HG03025 (cell line): ENCODE results near the gene ARRDC2.
"Not testable (repeated sequence)": the region's sequence is repeated elsewhere in the genome, so short reads cannot be mapped to it uniquely, and the experiment has no call there.

Experiments
- ATAC-seq: cut with Tn5 transposase; IDR thresholded peaks from one replicate; pipeline ENCODE4 v1.9.1; 2021; ENCODE audit warnings: mild to moderate bottlenecking, moderate library complexity; ENCODE audit not compliant: unreplicated experiment, low FRiP score

The ARRDC2 gene

GRCh38 chr19:18007917-18008673, at the start of gene ARRDC2:
Gene ARRDC2 (plus strand): TSS chr19:18008170. CDS start chr19:18008311, 141 bp downstream.
- peak; percentile 39 for ATAC-seq

- ATAC-seq: no peak
Observed at GRCh38 chr19:17963936-17964691, 43.9 kb upstream of the ARRDC2 start.

GRCh38 chr19:17965370-17966128, 42.4 kb upstream of the ARRDC2 start:
- ATAC-seq: no peak

GRCh38 chr19:17966129-17966483, 41.9 kb upstream of the ARRDC2 start:
- no peak for ATAC-seq

GRCh38 chr19:17966550-17967256, 41.3 kb upstream of the ARRDC2 start, which contains the start of gene KCNN1:
Gene KCNN1 (plus strand): TSS chr19:17967107. CDS start chr19:17973889, 6,782 bp downstream.
- ATAC-seq: no peak

- ATAC-seq: no peak
Observed at GRCh38 chr19:17967257-17968051, 40.5 kb upstream of the ARRDC2 start.

GRCh38 chr19:17968362-17968761, 39.6 kb upstream of the ARRDC2 start:
- ATAC-seq: no peak

GRCh38 chr19:17969096-17969792, 38.7 kb upstream of the ARRDC2 start:
- ATAC-seq: no peak

- ATAC-seq: no peak
Observed at GRCh38 chr19:17972230-17972629, 35.7 kb upstream of the ARRDC2 start.

GRCh38 chr19:17973759-17974158, 34.2 kb upstream of the ARRDC2 start:
- ATAC-seq: no peak

GRCh38 chr19:17974551-17974950, 33.4 kb upstream of the ARRDC2 start:
- no peak for ATAC-seq

- ATAC-seq: no peak
Observed at GRCh38 chr19:17975032-17975431, 32.9 kb upstream of the ARRDC2 start.

GRCh38 chr19:17977021-17977420, 30.9 kb upstream of the ARRDC2 start:
- ATAC-seq: no peak

GRCh38 chr19:17977488-17977887, 30.5 kb upstream of the ARRDC2 start:
- ATAC-seq: no peak

GRCh38 chr19:17981611-17982010, 26.4 kb upstream of the ARRDC2 start:
- ATAC-seq: no peak

- no peak for ATAC-seq
Observed at GRCh38 chr19:17982430-17982829, 25.5 kb upstream of the ARRDC2 start.

- ATAC-seq: no peak
Observed at GRCh38 chr19:17985037-17985818, 22.7 kb upstream of the ARRDC2 start.

- not testable (repeated sequence) for ATAC-seq
Observed at GRCh38 chr19:17986569-17986968, 21.4 kb upstream of the ARRDC2 start.
